ENCODE results near the gene ITGA1. TPM values are rescaled to one million over a fixed set of nuclear protein-coding genes. Genes with fewer than 3 reads are reported as not detected.

The ITGA1 gene
- total RNA-seq, 5 donors from 2014 or later (not counting 1 experiment from before 2014, with no cell fraction given) = 2.9 to 13.0 (median 6.8) TPM

DNA sequence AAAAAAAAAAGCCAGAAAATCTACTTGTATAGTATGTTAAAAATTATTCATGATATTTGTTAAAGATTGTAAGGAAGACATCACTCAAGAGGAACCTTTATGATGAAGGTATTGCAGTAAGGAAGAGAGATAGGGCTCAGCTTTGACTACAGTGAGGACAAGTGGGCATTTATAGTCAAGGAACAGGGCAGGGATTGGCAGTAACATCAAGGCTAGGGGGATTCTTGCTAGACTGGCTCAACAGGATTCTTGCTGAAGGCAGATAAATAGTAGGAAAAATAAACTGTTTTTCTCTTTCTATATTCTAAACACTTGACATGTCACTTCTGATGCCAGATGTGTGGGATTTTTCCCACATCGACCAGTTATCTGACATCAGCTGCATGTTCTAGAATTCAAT is 96.7 kb downstream of the ITGA1 start:
- Histone ChIP-seq H3K27me3 (replicated peaks in 1 of 2; ENCODE audit: control insufficient read depth in 2 of 2, extremely low read depth in 1 of 2, insufficient read depth in 2 of 2, low read length in 1 of 2) (no peaks in the 10 kb centered on the region), H3K4me1 (ENCODE audit: control insufficient read depth in 1 of 2, extremely low read depth in 1 of 2, insufficient read depth in 2 of 2, low read length in 2 of 2) (no peaks in the 10 kb centered on the region), H3K4me3 (ENCODE audit: control insufficient read depth in 1 of 2, extremely low read depth in 1 of 2, low read length in 1 of 2) (no peak overlapping the region), H3K27ac (ENCODE audit: low read length) (no peak overlapping the region), H3K36me3 (ENCODE audit: control insufficient read depth in 2 of 2, extremely low read depth in 1 of 2, insufficient read depth in 1 of 2, low read length in 1 of 2) (no peaks in the 10 kb centered on the region), H3K9me3 (no peaks in the 10 kb centered on the region)
- ChIA-PET CTCF (interaction anchor here in 1 of 2 donors (0.6 kb wide), 1 partner anchor 32 kb away, joined by 3 read pairs; no protein-coding TSS in a partner anchor), POLR2A (no interaction called here)
- Mint-ChIP-seq H3K4me3 (no peak overlapping the region), H3K36me3 (peaks cover 9% of the 10 kb centered on the region), H3K9me3 (no peaks in the 10 kb centered on the region), H3K27ac (no peak overlapping the region), H3K27me3 (no peaks in the 10 kb centered on the region), H3K4me1 (no peaks in the 10 kb centered on the region)
- no peak for ATAC-seq (replicated peaks in 1 of 4)
- WGBS (ENCODE audit: insufficient coverage) = 50% methylated on average over 1 of the region's 1 CpG
- no peak for DNase-seq

DNA sequence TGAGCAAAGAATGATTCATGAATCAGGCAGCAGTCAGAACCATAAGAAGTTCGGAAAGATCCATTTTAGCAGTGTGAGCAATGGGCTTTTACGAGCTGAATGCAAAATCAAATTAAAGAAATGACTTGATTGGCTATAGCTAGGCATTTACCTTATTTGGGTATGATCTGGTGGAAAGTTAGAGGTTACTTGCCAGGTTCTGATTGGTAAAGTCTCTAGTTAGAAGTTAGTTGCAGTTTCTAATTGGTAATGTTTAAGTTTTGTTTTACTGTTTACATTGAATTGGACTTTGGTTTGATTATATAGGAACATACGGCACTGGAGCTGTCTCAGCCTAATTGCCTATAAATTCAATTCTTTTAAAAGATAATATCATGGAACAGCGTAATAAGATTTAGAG is 97.9 kb downstream of the ITGA1 start:
- ATAC-seq (replicated peaks in 1 of 4) (no peak), DNase-seq (no peak)
- ChIA-PET POLR2A (no interaction called here), CTCF (interaction anchor here in 1 of 2 donors (0.5 kb wide), 1 partner anchor 70 kb away, joined by 3 read pairs; no protein-coding TSS in a partner anchor)
- WGBS (ENCODE audit: insufficient coverage) = 80% methylated on average over 2 of the region's 4 CpGs
- no peak overlapping the region for H3K4me3 Mint-ChIP-seq
- H3K4me3 ChIP-seq (ENCODE audit: control insufficient read depth in 1 of 2, extremely low read depth in 1 of 2, low read length in 1 of 2) = no peak overlapping the region
- no peaks in the 10 kb centered on the region for H3K27me3 Mint-ChIP-seq
- no peaks in the 10 kb centered on the region for H3K36me3 ChIP-seq (ENCODE audit: control insufficient read depth in 2 of 2, extremely low read depth in 1 of 2, insufficient read depth in 1 of 2, low read length in 1 of 2)
- no peak overlapping the region for H3K27ac ChIP-seq (ENCODE audit: low read length)
- no peaks in the 10 kb centered on the region for H3K9me3 ChIP-seq
- peaks cover 9% of the 10 kb centered on the region for H3K36me3 Mint-ChIP-seq
- no peaks in the 10 kb centered on the region for H3K27me3 ChIP-seq (replicated peaks in 1 of 2; ENCODE audit: control insufficient read depth in 2 of 2, extremely low read depth in 1 of 2, insufficient read depth in 2 of 2, low read length in 1 of 2)
- no peaks in the 10 kb centered on the region for H3K4me1 Mint-ChIP-seq
- H3K9me3 Mint-ChIP-seq = no peaks in the 10 kb centered on the region
- no peak overlapping the region for H3K27ac Mint-ChIP-seq
- H3K4me1 ChIP-seq (ENCODE audit: control insufficient read depth in 1 of 2, extremely low read depth in 1 of 2, insufficient read depth in 2 of 2, low read length in 2 of 2) = no peaks in the 10 kb centered on the region

- H3K9me3 Mint-ChIP-seq = no peaks in the 10 kb centered on the region
- no CpG with 5 or more reads among the region's 2 CpGs for WGBS (ENCODE audit: insufficient coverage)
Measured at GRCh38 chr5:52886206-52886605, 98.5 kb downstream of the ITGA1 start.

DNA sequence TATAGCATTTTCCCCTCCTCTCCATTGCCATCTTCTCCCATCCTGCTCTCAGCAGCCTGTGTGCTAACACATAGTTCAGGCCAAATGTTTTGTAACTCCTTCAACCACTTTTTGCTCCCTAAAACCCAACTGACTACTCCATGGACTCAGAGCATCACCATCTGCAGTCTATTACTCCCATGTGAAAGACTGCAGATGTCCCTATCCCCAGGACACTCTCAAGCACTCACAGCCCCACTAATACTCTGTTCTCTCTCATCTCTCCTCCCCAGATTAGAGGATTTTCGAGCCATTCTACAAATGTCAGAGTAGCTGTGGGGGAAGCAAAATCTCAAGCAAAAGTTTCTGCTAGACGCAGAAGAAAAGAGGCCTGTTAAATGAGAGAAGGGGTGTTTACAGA is 99.3 kb downstream of the ITGA1 start:
- H3K4me1 Mint-ChIP-seq = no peaks in the 10 kb centered on the region
- DNase-seq (no peak), ATAC-seq (replicated peaks in 1 of 4) (no peak)
- H3K27me3 Mint-ChIP-seq = no peaks in the 10 kb centered on the region
- no peaks in the 10 kb centered on the region for H3K4me1 ChIP-seq (ENCODE audit: control insufficient read depth in 1 of 2, extremely low read depth in 1 of 2, insufficient read depth in 2 of 2, low read length in 2 of 2)
- H3K27me3 ChIP-seq (replicated peaks in 1 of 2; ENCODE audit: control insufficient read depth in 2 of 2, extremely low read depth in 1 of 2, insufficient read depth in 2 of 2, low read length in 1 of 2) = no peaks in the 10 kb centered on the region
- peaks cover 9% of the 10 kb centered on the region for H3K36me3 Mint-ChIP-seq
- no CpG with 5 or more reads among the region's 2 CpGs for WGBS (ENCODE audit: insufficient coverage)
- POLR2A ChIA-PET = no interaction called here
- no peak overlapping the region for H3K4me3 ChIP-seq (ENCODE audit: control insufficient read depth in 1 of 2, extremely low read depth in 1 of 2, low read length in 1 of 2)
- H3K4me3 Mint-ChIP-seq = no peak overlapping the region
- no peak overlapping the region for H3K27ac ChIP-seq (ENCODE audit: low read length)
- H3K36me3 ChIP-seq (ENCODE audit: control insufficient read depth in 2 of 2, extremely low read depth in 1 of 2, insufficient read depth in 1 of 2, low read length in 1 of 2) = no peaks in the 10 kb centered on the region
- CTCF ChIA-PET = no interaction called here
- no peaks in the 10 kb centered on the region for H3K9me3 ChIP-seq
- H3K27ac Mint-ChIP-seq = no peak overlapping the region
- H3K9me3 Mint-ChIP-seq = no peaks in the 10 kb centered on the region

More at GRCh38 chr5:52886206-52886605, 98.5 kb downstream of the ITGA1 start:
- DNase-seq (no peak), ATAC-seq (replicated peaks in 1 of 4) (no peak)
- H3K27me3 ChIP-seq (replicated peaks in 1 of 2; ENCODE audit: control insufficient read depth in 2 of 2, extremely low read depth in 1 of 2, insufficient read depth in 2 of 2, low read length in 1 of 2) = no peaks in the 10 kb centered on the region
- Mint-ChIP-seq H3K27ac (no peak overlapping the region), H3K27me3 (no peaks in the 10 kb centered on the region), H3K4me3 (no peak overlapping the region), H3K4me1 (no peaks in the 10 kb centered on the region), H3K36me3 (peaks cover 9% of the 10 kb centered on the region)
- H3K4me3 ChIP-seq (ENCODE audit: control insufficient read depth in 1 of 2, extremely low read depth in 1 of 2, low read length in 1 of 2) = no peak overlapping the region
- CTCF ChIA-PET = no interaction called here
- no peak overlapping the region for H3K27ac ChIP-seq (ENCODE audit: low read length)
- H3K36me3 ChIP-seq (ENCODE audit: control insufficient read depth in 2 of 2, extremely low read depth in 1 of 2, insufficient read depth in 1 of 2, low read length in 1 of 2) = no peaks in the 10 kb centered on the region
- POLR2A ChIA-PET = no interaction called here
- H3K9me3 ChIP-seq = no peaks in the 10 kb centered on the region
- H3K4me1 ChIP-seq (ENCODE audit: control insufficient read depth in 1 of 2, extremely low read depth in 1 of 2, insufficient read depth in 2 of 2, low read length in 2 of 2) = no peaks in the 10 kb centered on the region

GRCh38 chr5:52888363-52888762 is 100.6 kb downstream of the ITGA1 start:
- Histone ChIP-seq H3K36me3 (ENCODE audit: control insufficient read depth in 2 of 2, extremely low read depth in 1 of 2, insufficient read depth in 1 of 2, low read length in 1 of 2) (no peaks in the 10 kb centered on the region), H3K4me1 (ENCODE audit: control insufficient read depth in 1 of 2, extremely low read depth in 1 of 2, insufficient read depth in 2 of 2, low read length in 2 of 2) (no peaks in the 10 kb centered on the region), H3K4me3 (ENCODE audit: control insufficient read depth in 1 of 2, extremely low read depth in 1 of 2, low read length in 1 of 2) (no peak overlapping the region), H3K27ac (ENCODE audit: low read length) (no peak overlapping the region), H3K9me3 (no peaks in the 10 kb centered on the region), H3K27me3 (replicated peaks in 1 of 2; ENCODE audit: control insufficient read depth in 2 of 2, extremely low read depth in 1 of 2, insufficient read depth in 2 of 2, low read length in 1 of 2) (no peaks in the 10 kb centered on the region)
- ATAC-seq (replicated peaks in 1 of 4) = no peak
- no peak for DNase-seq
- Mint-ChIP-seq H3K27ac (no peak overlapping the region), H3K4me3 (no peak overlapping the region), H3K9me3 (no peaks in the 10 kb centered on the region), H3K4me1 (no peaks in the 10 kb centered on the region), H3K36me3 (peaks cover 9% of the 10 kb centered on the region), H3K27me3 (no peaks in the 10 kb centered on the region)
- CTCF ChIA-PET = interaction anchor here in 1 of 2 donors (0.6 kb wide), 1 partner anchor 362 kb away, joined by 3 read pairs; no protein-coding TSS in a partner anchor
- POLR2A ChIA-PET = no interaction called here
- WGBS (ENCODE audit: insufficient coverage) = 80% methylated on average over 1 of the region's 5 CpGs

DNA sequence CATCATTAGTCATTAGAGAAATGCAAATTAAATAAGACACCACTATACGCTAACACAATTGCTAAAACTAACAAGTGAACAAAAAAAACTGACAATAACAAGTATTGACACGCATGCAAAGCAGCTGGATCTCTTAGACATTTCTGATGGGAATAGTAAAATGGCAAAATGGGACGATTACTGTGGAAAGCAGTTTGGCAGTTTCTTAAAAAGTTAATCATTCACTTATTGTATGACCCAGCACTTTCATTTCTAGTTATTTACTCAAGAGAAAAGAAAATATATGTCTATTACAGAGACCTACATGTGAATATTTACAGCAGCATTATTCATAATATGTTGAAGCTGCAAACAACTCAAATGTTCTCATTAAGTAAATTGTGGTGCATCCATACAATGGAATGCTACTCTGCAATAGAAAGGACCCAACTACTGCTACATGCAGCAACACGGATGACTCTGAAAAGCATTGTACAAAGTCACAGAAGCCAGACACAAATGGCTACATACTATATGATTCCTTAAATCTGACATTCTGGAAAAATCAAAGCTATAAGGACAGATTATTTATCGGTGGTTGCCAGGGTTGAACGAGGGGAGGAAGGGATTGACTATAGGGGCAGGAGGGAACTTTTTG is 104.6 kb downstream of the ITGA1 start:
- Histone ChIP-seq H3K4me3 (ENCODE audit: control insufficient read depth in 1 of 2, extremely low read depth in 1 of 2, low read length in 1 of 2) (no peak overlapping the region), H3K9me3 (no peaks in the 10 kb centered on the region), H3K27ac (ENCODE audit: low read length) (no peak overlapping the region), H3K27me3 (replicated peaks in 1 of 2; ENCODE audit: control insufficient read depth in 2 of 2, extremely low read depth in 1 of 2, insufficient read depth in 2 of 2, low read length in 1 of 2) (no peaks in the 10 kb centered on the region), H3K36me3 (ENCODE audit: control insufficient read depth in 2 of 2, extremely low read depth in 1 of 2, insufficient read depth in 1 of 2, low read length in 1 of 2) (no peaks in the 10 kb centered on the region), H3K4me1 (ENCODE audit: control insufficient read depth in 1 of 2, extremely low read depth in 1 of 2, insufficient read depth in 2 of 2, low read length in 2 of 2) (peaks cover 0 to 7% of the 10 kb centered on the region in 2 experiments)
- H3K36me3 Mint-ChIP-seq = peaks cover 7% of the 10 kb centered on the region
- DNase-seq (no peak), ATAC-seq (replicated peaks in 1 of 4) (no peak)
- no peaks in the 10 kb centered on the region for H3K27me3 Mint-ChIP-seq
- ChIA-PET POLR2A (no interaction called here), CTCF (no interaction called here)
- no CpG with 5 or more reads among the region's 6 CpGs for WGBS (ENCODE audit: insufficient coverage)
- H3K9me3 Mint-ChIP-seq = no peaks in the 10 kb centered on the region
- H3K4me3 Mint-ChIP-seq = no peak overlapping the region
- no peak overlapping the region for H3K27ac Mint-ChIP-seq
- peaks cover 9 to 19% (median 14%) of the 10 kb centered on the region in 3 donors for H3K4me1 Mint-ChIP-seq

All from T-cell (primary cell).